Prostate gland (tissue), 2 donors: Measurements from ENCODE around the gene CYTH4.

ENCODE experiments used
- CTCF ChIP-seq, 4 experiments: fragments of 200-600 bp in 2 of 4; fragments of 450-650 bp in 2 of 4; sonication (generic) in 2 of 4; IDR thresholded peaks; 1 replicate in 3 of 4; 2 replicates in 1 of 4; pipeline ENCODE4 v1.5.1; 2016 to 2019; ENCODE audit warnings: antibody characterized with exemption in 4 of 4, mild to moderate bottlenecking in 2 of 4, moderate library complexity in 2 of 4
- POLR2A ChIP-seq: fragments of 450-650 bp; IDR thresholded peaks from one replicate; pipeline ENCODE4 v1.6.1; 2016; ENCODE audit warnings: antibody characterized with exemption, mild to moderate bottlenecking

- TF ChIP-seq POLR2A (no peak), CTCF (IDR thresholded peaks at IDR 0.05) (no peak)
These were observed 1.2 kb downstream of the CYTH4 start for GRCh38 chr22:37283393-37283937.
